ENCODE results near the gene MMUT. TPM values are rescaled to one million over a fixed set of nuclear protein-coding genes. Genes with fewer than 3 reads are reported as not detected.

The MMUT gene
- total and polyA plus RNA-seq, 10 of the 15 experiments (the other 5 are each of a cell fraction or from before 2014, with no cell fraction given): 6.6 to 21.5 (median 13.5) TPM

- TF ChIP-seq EGR1 (IDR thresholded peaks at IDR 0.05; ENCODE audit: borderline replicate concordance in 1 of 2, low read depth in 2 of 2, low read length in 2 of 2) (no peak), MLLT1 (IDR thresholded peaks at IDR 0.05) (no peak), WRNIP1 (IDR thresholded peaks at IDR 0.05; ENCODE audit: borderline replicate concordance, low read depth, low read length) (no peak), NFYA (IDR thresholded peaks at IDR 0.05; ENCODE audit: borderline replicate concordance, low read depth, low read length) (no peak), ESRRA (IDR thresholded peaks at IDR 0.05; ENCODE audit: low read length) (no peak), SP1 (IDR thresholded peaks at IDR 0.05; ENCODE audit: low read depth, low read length) (no peak), RAD21 (IDR thresholded peaks at IDR 0.05; ENCODE audit: insufficient read depth, low read depth, low read length) (no peak)
- ChIA-PET SMC1A (ENCODE audit: uncharacterized antibody, unreplicated experiment) (no interaction called here), POLR2A (no interaction called here), RAD21 (ENCODE audit: unreplicated experiment) (no interaction called here), CTCF (no interaction called here)
- no peaks in the 10 kb centered on the region for H3K36me3 ChIP-seq (ENCODE audit: control insufficient read depth in 2 of 2, insufficient read depth in 2 of 2, low read length in 1 of 2)
- no peak overlapping the region for H3K4me3 ChIP-seq
- no TSS peak for BruUV-seq (replicated peaks)
- no peaks in the 10 kb centered on the region for H4K20me1 ChIP-seq (ENCODE audit: control insufficient read depth, insufficient read depth)
- DNase-seq (ENCODE audit: low read depth, low spot score) (no peak), FAIRE-seq (no peak), ATAC-seq (no peak)
- no peaks in the 10 kb centered on the region for H3K9me3 ChIP-seq (replicated peaks; ENCODE audit: control insufficient read depth, insufficient read depth, low read length)
- H3K27me3 ChIP-seq (replicated peaks in 1 of 2; ENCODE audit: control insufficient read depth in 2 of 2, insufficient read depth in 2 of 2, low read length in 1 of 2): no peaks in the 10 kb centered on the region
- intact Hi-C loops (cut with micrococcal nuclease; ENCODE audit: unreplicated experiment) (no loop called here), in situ Hi-C loops (cut with MboI) (no loop called here)
- no peak overlapping the region for H3K27ac ChIP-seq (ENCODE audit: control insufficient read depth, insufficient read depth)
- no peak overlapping the region for H2AFZ ChIP-seq (ENCODE audit: control insufficient read depth, low read depth, low read length)
- 15% methylated on average over 4 of the region's 4 CpGs for WGBS (ENCODE audit: insufficient coverage, insufficient replicate concordance, low lambda C conversion rate, missing lambda C conversion rate)
- H3K79me2 ChIP-seq (ENCODE audit: control insufficient read depth, insufficient read depth, low read length): no peaks in the 10 kb centered on the region
- H3K4me2 ChIP-seq (ENCODE audit: control insufficient read depth, insufficient read depth): no peak overlapping the region
- H3K4me1 ChIP-seq (ENCODE audit: control insufficient read depth, insufficient read depth, low read length): no peaks in the 10 kb centered on the region
- no peak overlapping the region for H3K9ac ChIP-seq (ENCODE audit: control insufficient read depth, insufficient read depth, low read length)
Measured at GRCh38 chr6:49416195-49416594, 46.9 kb downstream of the MMUT start.

GRCh38 chr6:49415358-49415757, 47.7 kb downstream of the MMUT start:
- FAIRE-seq (no peak), ATAC-seq (no peak), DNase-seq (ENCODE audit: low read depth, low spot score) (no peak)
- H2AFZ ChIP-seq (ENCODE audit: control insufficient read depth, low read depth, low read length): no peak overlapping the region
- no peaks in the 10 kb centered on the region for H3K36me3 ChIP-seq (ENCODE audit: control insufficient read depth in 2 of 2, insufficient read depth in 2 of 2, low read length in 1 of 2)
- H3K9ac ChIP-seq (ENCODE audit: control insufficient read depth, insufficient read depth, low read length): no peak overlapping the region
- ChIA-PET CTCF (no interaction called here), POLR2A (no interaction called here), RAD21 (ENCODE audit: unreplicated experiment) (no interaction called here), SMC1A (ENCODE audit: uncharacterized antibody, unreplicated experiment) (no interaction called here)
- no peaks in the 10 kb centered on the region for H4K20me1 ChIP-seq (ENCODE audit: control insufficient read depth, insufficient read depth)
- no peak for TF ChIP-seq NFIC (IDR thresholded peaks at IDR 0.05; ENCODE audit: low read depth, low read length)
- no peak for TF ChIP-seq ZNF217 (IDR thresholded peaks at IDR 0.05)
- TF ChIP-seq ZBED1 (IDR thresholded peaks at IDR 0.05; ENCODE audit: borderline replicate concordance): no peak
- no peaks in the 10 kb centered on the region for H3K79me2 ChIP-seq (ENCODE audit: control insufficient read depth, insufficient read depth, low read length)
- no peaks in the 10 kb centered on the region for H3K9me3 ChIP-seq (replicated peaks; ENCODE audit: control insufficient read depth, insufficient read depth, low read length)
- in situ Hi-C loops (cut with MboI) (no loop called here), intact Hi-C loops (cut with micrococcal nuclease; ENCODE audit: unreplicated experiment) (no loop called here)
- no peak overlapping the region for H3K4me3 ChIP-seq
- BruUV-seq (replicated peaks): no TSS peak
- no peak overlapping the region for H3K4me2 ChIP-seq (ENCODE audit: control insufficient read depth, insufficient read depth)
- no peaks in the 10 kb centered on the region for H3K4me1 ChIP-seq (ENCODE audit: control insufficient read depth, insufficient read depth, low read length)
- no peak overlapping the region for H3K27ac ChIP-seq (ENCODE audit: control insufficient read depth, insufficient read depth)
- 0% methylated on average over 1 of the region's 1 CpG for WGBS (ENCODE audit: insufficient coverage, insufficient replicate concordance, low lambda C conversion rate, missing lambda C conversion rate)
- H3K27me3 ChIP-seq (replicated peaks in 1 of 2; ENCODE audit: control insufficient read depth in 2 of 2, insufficient read depth in 2 of 2, low read length in 1 of 2): no peaks in the 10 kb centered on the region

Measured in GM12878 (cell line).